Progenitor cell of endocrine pancreas (in vitro differentiated cells): ENCODE measurements around the gene FRMD4A. TPM values are rescaled to one million over a fixed set of nuclear protein-coding genes. Genes with fewer than 3 reads are reported as not detected.
"Not testable (repeated sequence)": the region's sequence is repeated elsewhere in the genome, so short reads cannot be mapped to it uniquely, and the experiment has no call there.

Experiments used
- DNase-seq: peaks from one replicate; pipeline ENCODE4 v3.0.0; 2021; ENCODE audit warnings: low spot score; ENCODE audit not compliant: unreplicated experiment
- H3K27ac Mint-ChIP-seq: 2 replicates; pipeline ENCODE4 v1.8.0; 2021; ENCODE audit warnings: mild to moderate bottlenecking, moderate library complexity, mixed read lengths
- H3K27me3 Mint-ChIP-seq: 2 replicates; pipeline ENCODE4 v1.8.0; 2021; ENCODE audit warnings: mixed read lengths
- H3K36me3 Mint-ChIP-seq: 2 replicates; pipeline ENCODE4 v1.8.0; 2022; ENCODE audit warnings: mixed read lengths; ENCODE audit not compliant: insufficient read depth
- H3K4me1 Mint-ChIP-seq: 2 replicates; pipeline ENCODE4 v1.8.0; 2021; ENCODE audit warnings: low read depth, mixed read lengths
- H3K4me3 Mint-ChIP-seq: 2 replicates; pipeline ENCODE4 v1.8.0; 2021; ENCODE audit warnings: low read depth, mild to moderate bottlenecking, moderate library complexity, mixed read lengths
- H3K9me3 Mint-ChIP-seq: 2 replicates; pipeline ENCODE4 v1.8.0; 2021; ENCODE audit warnings: low read depth, mixed read lengths
- CTCF ChIP-seq: fragments of 200-600 bp; sonication (generic); IDR thresholded peaks from one replicate; pipeline ENCODE4 v1.5.0; 2021; ENCODE audit warnings: antibody characterized with exemption, mild to moderate bottlenecking; ENCODE audit not compliant: unreplicated experiment
- total RNA-seq: library from RNA; stranded (reverse); gene quantifications from 2 replicates; pipeline ENCODE4 v1.2.1, GENCODE V29; 2021

Gene FRMD4A
- total RNA-seq, 1 donor from 2014 or later: 42.2 TPM

- TF ChIP-seq CTCF: no peak
- H3K9me3 Mint-ChIP-seq: no peaks in the 10 kb centered on the region
- DNase-seq: no peak
- no peak overlapping the region for H3K4me3 Mint-ChIP-seq
- H3K27me3 Mint-ChIP-seq: peaks cover 8% of the 10 kb centered on the region
- no peaks in the 10 kb centered on the region for H3K4me1 Mint-ChIP-seq
- H3K27ac Mint-ChIP-seq: no peak overlapping the region
- H3K36me3 Mint-ChIP-seq: no peaks in the 10 kb centered on the region
These were observed 186.3 kb downstream of the FRMD4A start for GRCh38 chr10:14144451-14144850.

GRCh38 chr10:14142606-14143250 lies 188.0 kb downstream of the FRMD4A start:
- Mint-ChIP-seq H3K27ac (no peak overlapping the region), H3K4me1 (no peaks in the 10 kb centered on the region), H3K36me3 (no peaks in the 10 kb centered on the region), H3K9me3 (no peaks in the 10 kb centered on the region), H3K27me3 (peaks cover 8% of the 10 kb centered on the region), H3K4me3 (no peak overlapping the region)
- no peak for TF ChIP-seq CTCF
- no peak for DNase-seq

- Mint-ChIP-seq H3K4me3 (no peak overlapping the region), H3K4me1 (peaks cover 2% of the 10 kb centered on the region), H3K27me3 (peaks cover 8% of the 10 kb centered on the region), H3K27ac (no peak overlapping the region), H3K9me3 (no peaks in the 10 kb centered on the region), H3K36me3 (no peaks in the 10 kb centered on the region)
- DNase-seq: no peak
- no peak for TF ChIP-seq CTCF
These were observed 189.4 kb downstream of the FRMD4A start for GRCh38 chr10:14141283-14141682.

GRCh38 chr10:14137391-14137790 lies 193.3 kb downstream of the FRMD4A start:
- Mint-ChIP-seq H3K27me3 (peaks cover 6% of the 10 kb centered on the region), H3K4me1 (peaks cover 2% of the 10 kb centered on the region), H3K9me3 (peaks cover 4% of the 10 kb centered on the region), H3K27ac (no peak overlapping the region), H3K36me3 (no peaks in the 10 kb centered on the region), H3K4me3 (no peak overlapping the region)
- no peak for DNase-seq
- TF ChIP-seq CTCF: no peak

- H3K36me3 Mint-ChIP-seq, H3K4me1 Mint-ChIP-seq: not testable (repeated sequence)
These were observed 195.5 kb downstream of the FRMD4A start for GRCh38 chr10:14135196-14135595.

GRCh38 chr10:14134275-14134674 lies 196.4 kb downstream of the FRMD4A start:
- Mint-ChIP-seq H3K4me1 (peaks cover 5% of the 10 kb centered on the region), H3K36me3 (no peaks in the 10 kb centered on the region), H3K4me3 (no peak overlapping the region), H3K27ac (no peak overlapping the region), H3K27me3 (no peaks in the 10 kb centered on the region), H3K9me3 (peaks cover 4% of the 10 kb centered on the region)
- DNase-seq: no peak
- no peak for TF ChIP-seq CTCF

More at GRCh38 chr10:14135196-14135595, 195.5 kb downstream of the FRMD4A start:
- not testable (repeated sequence) for H3K27ac Mint-ChIP-seq, H3K9me3 Mint-ChIP-seq, DNase-seq, H3K27me3 Mint-ChIP-seq, H3K4me3 Mint-ChIP-seq
